OCI-LY1 (cell line): ENCODE results near the gene ACRBP.

Source experiments
- H2AFZ ChIP-seq: fragments of 200-600 bp; sonication (generic), shearing (Covaris generic); 2 replicates; pipeline ENCODE4 v1.6.0; 2014; ENCODE audit warnings: antibody characterized with exemption, mild to moderate bottlenecking, low read length
- H3F3A ChIP-seq: fragments of 200-600 bp; sonication (generic), shearing (Covaris generic); 2 replicates; pipeline ENCODE4 v1.6.0; 2014; ENCODE audit warnings: mild to moderate bottlenecking, antibody characterized with exemption, low read length, moderate library complexity; ENCODE audit not compliant: insufficient read depth
- H3K27ac ChIP-seq: fragments of 200-600 bp; sonication (generic); 2 replicates; pipeline ENCODE4 v1.5.1; 2014; ENCODE audit warnings: low read length, mixed run types, mild to moderate bottlenecking, low read depth; ENCODE audit not compliant: poor library complexity, severe bottlenecking
- H3K27me3 ChIP-seq: fragments of 200-600 bp; sonication (generic); 2 replicates; pipeline ENCODE4 v1.6.0; 2014; ENCODE audit warnings: antibody characterized with exemption, mild to moderate bottlenecking, low read length, moderate library complexity; ENCODE audit not compliant: insufficient read depth
- H3K36me3 ChIP-seq: fragments of 200-600 bp; sonication (generic); 2 replicates; pipeline ENCODE4 v1.6.1; 2014; ENCODE audit warnings: mild to moderate bottlenecking, antibody characterized with exemption, low read length, moderate library complexity, mixed read lengths; ENCODE audit not compliant: insufficient read depth
- H3K4me1 ChIP-seq: fragments of 200-600 bp; sonication (generic); 2 replicates; pipeline ENCODE4 v1.5.1; 2014; ENCODE audit warnings: mild to moderate bottlenecking, low read length, moderate library complexity; ENCODE audit not compliant: insufficient read depth, severe bottlenecking
- H3K4me2 ChIP-seq: fragments of 200-600 bp; sonication (generic), shearing (Covaris generic); 2 replicates; pipeline ENCODE4 v1.6.1; 2014; ENCODE audit warnings: low read length
- H3K4me3 ChIP-seq: fragments of 200-600 bp; sonication (generic); 2 replicates; pipeline ENCODE4 v1.5.1; 2014; ENCODE audit warnings: low read length, low read depth, mild to moderate bottlenecking, mixed read lengths; ENCODE audit not compliant: poor library complexity, severe bottlenecking
- H3K79me2 ChIP-seq: fragments of 200-600 bp; shearing (Covaris generic); 2 replicates; pipeline ENCODE4 v1.6.1; 2016; ENCODE audit warnings: mixed run types, low read length, mixed read lengths; ENCODE audit not compliant: insufficient read depth
- H3K9ac ChIP-seq: fragments of 200-600 bp; sonication (generic), shearing (Covaris generic); 2 replicates; pipeline ENCODE4 v1.6.1; 2014; ENCODE audit warnings: mild to moderate bottlenecking, low read length, mixed read lengths
- H3K9me2 ChIP-seq: fragments of 200-600 bp; sonication (generic), shearing (Covaris generic); 2 replicates; pipeline ENCODE4 v1.6.1; 2014; ENCODE audit warnings: low read depth, mild to moderate bottlenecking, low read length, mixed read lengths
- H3K9me3 ChIP-seq: fragments of 200-600 bp; shearing (Covaris generic); 2 replicates; pipeline ENCODE4 v1.6.1; 2014; ENCODE audit warnings: low read length, mixed read lengths
- H4K20me1 ChIP-seq: fragments of 200-600 bp; sonication (generic), shearing (Covaris generic); 2 replicates; pipeline ENCODE4 v1.6.0; 2016; ENCODE audit warnings: mild to moderate bottlenecking, low read length; ENCODE audit not compliant: insufficient read depth
- CTCF ChIP-seq: fragments of 200-600 bp; sonication (generic), shearing (Covaris generic); IDR thresholded peaks from 2 replicates; pipeline ENCODE4 v1.5.1; 2017; ENCODE audit warnings: mild to moderate bottlenecking, antibody characterized with exemption, low read length, moderate library complexity, mixed read lengths
- EZH2 ChIP-seq: fragments of 200-600 bp; sonication (generic), shearing (Covaris generic); IDR thresholded peaks from 2 replicates; pipeline ENCODE4 v1.8.0; 2017; ENCODE audit warnings: borderline replicate concordance, mixed run types, mild to moderate bottlenecking, antibody characterized with exemption, low read length, moderate library complexity, mixed read lengths

The ACRBP gene

DNA sequence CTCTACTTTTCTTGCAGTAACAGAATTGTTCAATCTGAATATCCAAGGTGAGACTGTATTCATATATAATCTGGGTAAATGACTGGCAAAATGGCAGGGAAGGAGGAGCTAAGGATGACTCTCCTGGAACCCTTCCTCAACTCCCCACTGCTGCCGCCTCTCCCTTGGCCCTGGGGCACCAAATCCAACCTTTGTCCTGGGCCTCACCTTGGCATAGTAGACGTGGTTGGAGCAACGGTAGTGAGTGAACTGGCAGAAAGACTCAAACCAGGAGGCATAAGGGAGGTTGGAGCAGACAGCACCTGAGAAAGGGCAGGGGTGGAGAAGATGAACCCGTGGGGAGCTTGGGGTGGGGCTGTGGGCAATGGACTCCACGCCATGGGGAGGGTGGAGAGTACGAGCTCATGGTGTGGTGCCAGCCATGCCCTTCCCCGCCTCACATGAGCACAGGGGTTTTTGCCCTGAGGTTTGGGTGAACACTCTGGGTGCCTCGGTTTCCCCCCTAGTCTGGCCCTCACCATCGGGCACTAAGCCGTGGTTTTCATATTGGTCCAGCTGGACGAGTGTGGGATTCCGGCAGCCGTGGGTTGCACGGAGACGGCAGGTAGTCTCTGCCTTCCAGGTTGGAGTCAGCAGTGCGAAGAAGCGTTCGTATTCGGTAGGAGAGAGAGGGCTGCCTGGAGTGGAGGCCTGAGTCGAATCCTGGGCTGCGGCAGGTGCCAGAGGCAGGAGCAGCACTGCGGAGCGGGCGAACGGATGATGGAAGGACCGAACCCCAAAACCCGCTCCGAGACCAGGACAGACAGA is 753 bp downstream of the ACRBP start:
- peak overlapping the region; percentile 77 for H3K9ac ChIP-seq

GRCh38 chr12:6644903-6645302 is 2.3 kb downstream of the ACRBP start:
- no peak overlapping the region for H3K4me3 ChIP-seq
- no peaks in the 10 kb centered on the region for H3K27me3 ChIP-seq
- H3K27ac ChIP-seq = no peak overlapping the region
- H2AFZ ChIP-seq = no peak overlapping the region
- no peaks in the 10 kb centered on the region for H4K20me1 ChIP-seq
- TF ChIP-seq EZH2 (no peak), CTCF (no peak)
- H3K4me2 ChIP-seq = no peak overlapping the region
- no peaks in the 10 kb centered on the region for H3F3A ChIP-seq
- H3K36me3 ChIP-seq = peaks cover 36% of the 10 kb centered on the region
- no peak overlapping the region for H3K9ac ChIP-seq
- H3K9me3 ChIP-seq = peaks cover 35% of the 10 kb centered on the region
- H3K4me1 ChIP-seq = peaks cover 13% of the 10 kb centered on the region
- no peaks in the 10 kb centered on the region for H3K79me2 ChIP-seq
- H3K9me2 ChIP-seq = no peaks in the 10 kb centered on the region

More for the DNA sequence above, 753 bp downstream of the ACRBP start:
- Histone ChIP-seq H3K27me3 (no peaks in the 10 kb centered on the region), H3K4me1 (peaks cover 13% of the 10 kb centered on the region), H3K9me3 (peaks cover 35% of the 10 kb centered on the region), H3K36me3 (peaks cover 52% of the 10 kb centered on the region), H3K9me2 (no peaks in the 10 kb centered on the region), H3K4me3 (peak overlapping the region; percentile 72), H2AFZ (no peak overlapping the region), H3K79me2 (no peaks in the 10 kb centered on the region), H3K4me2 (peak overlapping the region; percentile 82), H3K27ac (no peak overlapping the region), H3F3A (no peaks in the 10 kb centered on the region), H4K20me1 (no peaks in the 10 kb centered on the region)
- TF ChIP-seq CTCF (no peak), EZH2 (no peak)

DNA sequence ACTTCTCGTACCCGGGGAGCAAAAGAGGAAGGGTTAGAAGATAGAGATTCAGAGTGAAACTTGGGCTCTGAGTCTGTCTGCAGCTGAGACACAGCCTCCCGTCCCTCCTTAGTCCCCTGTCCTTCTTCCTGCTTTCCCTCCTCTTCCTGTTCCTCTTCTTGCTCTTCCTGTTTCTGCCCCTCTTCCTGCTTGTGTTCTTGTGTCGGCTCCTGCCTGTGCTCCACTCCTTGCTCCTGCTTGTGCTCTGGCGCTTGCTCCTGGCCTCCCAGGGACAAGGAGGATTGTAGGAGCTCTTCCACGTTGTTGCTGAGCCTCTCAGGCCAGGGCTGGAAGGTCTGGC is 3.0 kb downstream of the ACRBP start:
- Histone ChIP-seq H3F3A (no peaks in the 10 kb centered on the region), H3K4me2 (no peak overlapping the region), H3K36me3 (peaks cover 36% of the 10 kb centered on the region), H3K9ac (no peak overlapping the region), H3K27ac (no peak overlapping the region), H3K27me3 (no peaks in the 10 kb centered on the region), H3K4me3 (no peak overlapping the region), H3K79me2 (no peaks in the 10 kb centered on the region), H3K4me1 (peaks cover 17% of the 10 kb centered on the region), H3K9me3 (peaks cover 35% of the 10 kb centered on the region), H4K20me1 (no peaks in the 10 kb centered on the region), H3K9me2 (no peaks in the 10 kb centered on the region), H2AFZ (no peak overlapping the region)
- no peak for TF ChIP-seq EZH2
- no peak for TF ChIP-seq CTCF
